ENCODE results near the gene MACROD2. TPM values are rescaled to one million over a fixed set of nuclear protein-coding genes. Genes with fewer than 3 reads are reported as not detected.

MACROD2 gene
- total RNA-seq, 1 donor from 2014 or later, result 0.23 TPM

DNA sequence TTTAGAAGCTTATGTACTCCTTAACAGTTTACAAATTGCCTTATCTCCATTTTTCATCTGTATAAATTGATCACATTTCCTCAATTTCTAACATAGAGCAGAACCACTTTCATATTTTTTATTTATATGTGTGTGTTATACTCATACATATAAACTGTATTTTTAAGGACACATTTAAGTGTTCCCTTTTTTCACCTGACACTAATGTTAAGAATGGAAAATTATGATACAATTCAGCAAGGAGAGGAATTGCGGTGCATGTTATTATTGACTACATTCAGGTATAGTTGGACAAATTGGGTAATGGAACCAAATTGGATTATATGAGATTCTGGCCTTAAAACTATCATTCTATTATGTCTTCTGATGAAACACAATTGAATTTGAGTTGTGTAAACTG lies 821.2 kb downstream of the MACROD2 start:
- TF ChIP-seq, protein P1, sequence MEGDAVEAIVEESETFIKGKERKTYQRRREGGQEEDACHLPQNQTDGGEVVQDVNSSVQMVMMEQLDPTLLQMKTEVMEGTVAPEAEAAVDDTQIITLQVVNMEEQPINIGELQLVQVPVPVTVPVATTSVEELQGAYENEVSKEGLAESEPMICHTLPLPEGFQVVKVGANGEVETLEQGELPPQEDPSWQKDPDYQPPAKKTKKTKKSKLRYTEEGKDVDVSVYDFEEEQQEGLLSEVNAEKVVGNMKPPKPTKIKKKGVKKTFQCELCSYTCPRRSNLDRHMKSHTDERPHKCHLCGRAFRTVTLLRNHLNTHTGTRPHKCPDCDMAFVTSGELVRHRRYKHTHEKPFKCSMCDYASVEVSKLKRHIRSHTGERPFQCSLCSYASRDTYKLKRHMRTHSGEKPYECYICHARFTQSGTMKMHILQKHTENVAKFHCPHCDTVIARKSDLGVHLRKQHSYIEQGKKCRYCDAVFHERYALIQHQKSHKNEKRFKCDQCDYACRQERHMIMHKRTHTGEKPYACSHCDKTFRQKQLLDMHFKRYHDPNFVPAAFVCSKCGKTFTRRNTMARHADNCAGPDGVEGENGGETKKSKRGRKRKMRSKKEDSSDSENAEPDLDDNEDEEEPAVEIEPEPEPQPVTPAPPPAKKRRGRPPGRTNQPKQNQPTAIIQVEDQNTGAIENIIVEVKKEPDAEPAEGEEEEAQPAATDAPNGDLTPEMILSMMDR (conservative IDR thresholded peaks at IDR 0.05; ENCODE audit: low read depth, low read length), result no peak
- no peak overlapping the region for H3K4me3 ChIP-seq (ENCODE audit: low read depth, low read length)
- no peak for DNase-seq (ENCODE audit: low read depth)

GRCh38 chr20:14817101-14817500 lies 821.8 kb downstream of the MACROD2 start:
- TF ChIP-seq, protein P1 (conservative IDR thresholded peaks at IDR 0.05; ENCODE audit: low read depth, low read length), result no peak
- no peak for DNase-seq (ENCODE audit: low read depth)
- no peak overlapping the region for H3K4me3 ChIP-seq (ENCODE audit: low read depth, low read length)

DNA sequence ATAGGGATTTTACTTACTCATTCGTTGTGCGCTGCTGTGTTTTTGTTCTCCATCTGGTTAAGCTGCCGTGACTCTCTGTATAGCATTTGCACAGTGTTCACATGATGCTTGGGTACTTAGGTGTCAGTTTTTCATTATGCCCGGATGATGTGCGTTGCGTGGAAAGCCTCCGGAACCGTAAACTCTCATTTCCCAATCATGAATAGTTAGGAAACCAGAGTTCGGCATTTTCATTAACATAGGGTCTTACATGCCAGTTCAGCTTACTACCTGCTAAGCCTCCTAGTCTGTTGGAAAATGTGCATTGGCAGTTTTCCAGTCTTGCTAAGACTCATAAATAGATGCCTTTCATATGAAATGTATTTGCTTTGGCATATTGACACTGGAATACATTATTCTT lies 825.5 kb downstream of the MACROD2 start:
- H3K4me3 ChIP-seq (ENCODE audit: low read depth, low read length), result no peak overlapping the region
- no peak for DNase-seq (ENCODE audit: low read depth)
- TF ChIP-seq, protein P1 (conservative IDR thresholded peaks at IDR 0.05; ENCODE audit: low read depth, low read length), result no peak

DNA sequence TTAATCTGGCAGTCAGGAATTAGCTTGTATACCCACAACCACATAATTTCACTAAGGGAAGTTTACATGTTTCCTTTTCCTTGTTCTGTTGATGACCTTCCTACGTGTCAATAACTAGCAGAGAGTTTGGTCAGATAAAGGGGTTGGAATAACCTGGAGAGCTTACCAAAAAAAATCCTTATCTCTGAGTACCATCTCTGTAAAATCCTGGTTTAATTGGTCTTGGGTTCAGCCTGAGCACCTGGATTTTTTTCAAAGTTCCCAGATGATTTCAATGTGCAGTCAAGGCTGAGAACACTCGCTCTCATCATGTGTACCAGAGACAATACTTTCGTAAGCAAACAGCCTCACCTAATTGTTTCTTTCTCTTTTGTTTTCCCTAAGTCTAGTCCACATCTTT lies 825.9 kb downstream of the MACROD2 start:
- H3K4me3 ChIP-seq (ENCODE audit: low read depth, low read length), result no peak overlapping the region
- TF ChIP-seq, protein P1 (conservative IDR thresholded peaks at IDR 0.05; ENCODE audit: low read depth, low read length), result no peak
- DNase-seq (ENCODE audit: low read depth), result no peak

DNA sequence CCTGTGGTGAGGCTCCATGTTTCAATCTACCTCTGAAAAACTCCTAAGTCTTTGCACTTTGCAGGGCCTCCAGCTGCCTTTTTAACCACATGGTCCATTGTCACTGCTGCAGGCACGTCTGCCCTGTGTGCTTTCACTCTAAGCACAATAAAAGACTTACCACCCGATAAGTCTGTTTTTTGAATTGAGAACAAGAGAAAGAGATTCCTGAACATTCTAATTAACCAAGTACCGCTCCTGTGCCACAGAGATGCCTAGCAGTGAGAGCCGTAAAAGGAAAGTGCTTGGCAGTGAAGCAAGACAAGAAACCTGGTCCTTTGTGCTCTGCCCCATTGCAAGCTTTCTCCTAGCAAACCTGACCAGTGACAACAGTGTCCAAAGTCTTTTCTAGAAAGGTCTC lies 829.7 kb downstream of the MACROD2 start:
- TF ChIP-seq, protein P1 (conservative IDR thresholded peaks at IDR 0.05; ENCODE audit: low read depth, low read length), result no peak
- DNase-seq (ENCODE audit: low read depth), result no peak
- H3K4me3 ChIP-seq (ENCODE audit: low read depth, low read length), result no peak overlapping the region

GRCh38 chr20:14826543-14827313 lies 831.4 kb downstream of the MACROD2 start:
- H3K4me3 ChIP-seq (ENCODE audit: low read depth, low read length), result no peak overlapping the region
- TF ChIP-seq, protein P1 (conservative IDR thresholded peaks at IDR 0.05; ENCODE audit: low read depth, low read length), result no peak
- DNase-seq (ENCODE audit: low read depth), result no peak

DNA sequence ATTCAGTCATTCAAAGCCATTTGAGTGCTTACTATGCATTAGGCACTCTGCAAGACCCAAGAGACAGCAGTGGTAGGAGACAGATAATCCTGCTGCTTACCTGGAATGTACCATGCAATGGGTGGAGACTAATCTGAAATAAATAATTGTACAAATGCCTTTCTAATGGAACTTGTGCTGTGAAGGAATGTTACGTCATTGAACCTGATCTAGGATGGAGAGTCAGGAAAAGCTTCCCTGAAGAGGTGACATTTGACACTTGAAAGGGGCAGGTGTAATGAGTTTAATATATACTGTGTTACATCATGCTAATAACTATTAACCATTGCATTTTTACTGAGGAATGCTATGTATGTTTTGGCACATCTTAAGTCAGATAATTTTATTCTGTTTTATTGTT lies 833.1 kb downstream of the MACROD2 start:
- no peak for DNase-seq (ENCODE audit: low read depth)
- TF ChIP-seq, protein P1 (conservative IDR thresholded peaks at IDR 0.05; ENCODE audit: low read depth, low read length), result no peak

More for the DNA sequence above, 833.1 kb downstream of the MACROD2 start:
- no peak overlapping the region for H3K4me3 ChIP-seq (ENCODE audit: low read depth, low read length)

Data from epithelial cell of proximal tubule (primary cell).